LoVo (cell line): ENCODE measurements around the gene TRMT44.

Experiments used
- DNase-seq: peaks from one replicate; pipeline ENCODE4 v3.0.0-alpha.2; 2016; ENCODE audit warnings: low spot score

TRMT44 gene, protein sequence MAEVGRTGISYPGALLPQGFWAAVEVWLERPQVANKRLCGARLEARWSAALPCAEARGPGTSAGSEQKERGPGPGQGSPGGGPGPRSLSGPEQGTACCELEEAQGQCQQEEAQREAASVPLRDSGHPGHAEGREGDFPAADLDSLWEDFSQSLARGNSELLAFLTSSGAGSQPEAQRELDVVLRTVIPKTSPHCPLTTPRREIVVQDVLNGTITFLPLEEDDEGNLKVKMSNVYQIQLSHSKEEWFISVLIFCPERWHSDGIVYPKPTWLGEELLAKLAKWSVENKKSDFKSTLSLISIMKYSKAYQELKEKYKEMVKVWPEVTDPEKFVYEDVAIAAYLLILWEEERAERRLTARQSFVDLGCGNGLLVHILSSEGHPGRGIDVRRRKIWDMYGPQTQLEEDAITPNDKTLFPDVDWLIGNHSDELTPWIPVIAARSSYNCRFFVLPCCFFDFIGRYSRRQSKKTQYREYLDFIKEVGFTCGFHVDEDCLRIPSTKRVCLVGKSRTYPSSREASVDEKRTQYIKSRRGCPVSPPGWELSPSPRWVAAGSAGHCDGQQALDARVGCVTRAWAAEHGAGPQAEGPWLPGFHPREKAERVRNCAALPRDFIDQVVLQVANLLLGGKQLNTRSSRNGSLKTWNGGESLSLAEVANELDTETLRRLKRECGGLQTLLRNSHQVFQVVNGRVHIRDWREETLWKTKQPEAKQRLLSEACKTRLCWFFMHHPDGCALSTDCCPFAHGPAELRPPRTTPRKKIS

DNA sequence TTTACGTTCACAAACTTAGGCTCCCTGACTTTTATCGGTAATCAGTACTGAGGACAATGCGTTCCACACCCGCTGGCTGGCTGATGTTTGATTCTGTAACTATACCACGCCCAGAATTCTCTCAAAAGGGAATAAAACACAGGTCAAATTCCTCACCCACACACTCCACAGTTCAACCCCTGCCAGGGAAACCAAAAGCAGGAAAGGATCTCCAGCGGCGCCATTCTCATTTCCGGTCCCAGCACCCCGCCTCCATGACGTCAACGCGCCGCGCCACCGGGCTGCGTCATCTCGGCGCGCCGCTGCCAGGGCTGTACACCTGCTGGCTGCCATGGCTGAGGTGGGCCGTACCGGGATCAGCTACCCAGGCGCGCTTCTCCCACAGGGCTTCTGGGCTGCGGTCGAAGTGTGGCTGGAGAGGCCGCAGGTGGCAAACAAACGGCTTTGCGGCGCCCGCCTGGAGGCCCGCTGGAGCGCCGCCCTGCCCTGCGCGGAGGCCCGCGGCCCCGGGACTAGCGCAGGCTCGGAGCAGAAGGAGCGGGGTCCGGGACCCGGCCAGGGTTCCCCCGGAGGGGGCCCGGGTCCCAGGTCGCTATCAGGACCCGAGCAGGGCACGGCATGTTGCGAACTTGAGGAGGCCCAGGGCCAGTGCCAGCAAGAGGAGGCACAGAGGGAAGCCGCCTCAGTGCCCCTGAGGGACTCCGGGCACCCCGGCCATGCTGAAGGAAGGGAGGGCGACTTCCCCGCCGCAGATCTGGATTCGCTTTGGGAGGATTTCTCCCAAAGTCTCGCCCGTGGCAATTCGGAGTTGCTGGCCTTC lies at the start of gene TRMT44, which contains the start of gene ACOX3:
TSS of gene TRMT44 (plus strand) at position 286 of the 820 bp plus-strand sequence. CDS start at position 332, 46 bp downstream.
TSS of gene ACOX3 (minus strand) at position 232 of the 820 bp plus-strand sequence. CDS start 24,202 bp downstream, outside the sequence.
- DNase-seq = peak; percentile 89

- no peak for DNase-seq
These were observed 49.5 kb upstream of the TRMT44 start for GRCh38 chr4:8391071-8391470.

- no peak for DNase-seq
These were observed 48.6 kb upstream of the TRMT44 start for GRCh38 chr4:8391972-8392371.

DNA sequence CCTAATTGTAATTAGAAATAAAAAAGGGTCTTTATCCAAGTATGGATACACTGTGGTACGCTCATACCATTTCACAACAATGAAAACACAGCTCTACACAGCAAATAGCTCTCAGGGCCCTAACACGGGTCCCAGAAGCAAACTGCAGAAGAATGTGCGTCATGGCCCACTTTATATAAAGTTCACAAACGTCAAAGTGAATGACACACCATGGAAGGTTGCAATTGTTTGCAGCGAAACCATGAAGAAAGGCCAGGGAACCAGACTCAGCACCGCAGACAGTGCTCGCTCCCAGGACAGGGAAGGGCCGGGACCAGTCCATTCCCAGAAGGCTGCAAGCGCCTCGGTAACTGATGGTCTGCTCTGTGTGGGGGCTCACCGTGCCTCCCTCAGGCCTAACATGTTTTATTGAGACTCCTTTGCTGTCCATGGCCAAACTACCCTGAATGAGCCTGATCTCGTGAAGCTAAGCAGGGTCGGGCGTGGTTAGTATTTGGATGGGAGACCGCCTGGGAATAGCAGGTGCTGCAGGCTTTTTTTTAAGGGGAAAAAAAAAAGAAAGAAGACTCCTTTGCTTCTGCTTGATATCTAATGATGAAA lies 47.9 kb upstream of the TRMT44 start:
- DNase-seq = no peak

DNA sequence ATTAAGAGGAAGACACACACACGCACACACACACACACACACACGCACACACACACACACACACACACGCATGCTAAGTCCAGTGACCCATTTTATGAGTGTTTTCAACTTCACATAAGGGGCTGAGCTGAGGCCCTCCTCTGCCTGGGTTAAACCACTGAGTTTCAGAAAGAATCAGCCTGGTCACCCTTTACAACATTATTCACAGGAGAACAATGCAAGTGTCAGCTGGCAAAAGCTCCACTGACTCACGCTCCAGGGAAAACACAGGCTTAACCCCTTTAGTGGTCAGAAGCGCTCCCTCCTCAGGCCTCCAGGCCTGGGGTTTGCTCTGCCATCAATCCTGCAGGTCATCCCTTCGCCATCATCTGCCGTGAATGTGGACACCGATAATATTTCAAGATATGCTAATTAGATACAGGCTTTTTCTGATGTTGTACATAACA lies 47.0 kb upstream of the TRMT44 start:
- peak; percentile 7 for DNase-seq

GRCh38 chr4:8394061-8394519 lies 46.5 kb upstream of the TRMT44 start:
- no peak for DNase-seq

- DNase-seq = no peak
These were observed 45.8 kb upstream of the TRMT44 start for GRCh38 chr4:8394806-8395205.

- DNase-seq = no peak
These were observed 44.9 kb upstream of the TRMT44 start for GRCh38 chr4:8395504-8396296.

GRCh38 chr4:8396762-8397406 lies 43.7 kb upstream of the TRMT44 start:
- DNase-seq = no peak

- no peak for DNase-seq
These were observed 42.2 kb upstream of the TRMT44 start for GRCh38 chr4:8398347-8398746.

- DNase-seq = no peak
These were observed 41.3 kb upstream of the TRMT44 start for GRCh38 chr4:8399298-8399697.

- DNase-seq = no peak
These were observed 39.8 kb upstream of the TRMT44 start for GRCh38 chr4:8400632-8401325.

DNA sequence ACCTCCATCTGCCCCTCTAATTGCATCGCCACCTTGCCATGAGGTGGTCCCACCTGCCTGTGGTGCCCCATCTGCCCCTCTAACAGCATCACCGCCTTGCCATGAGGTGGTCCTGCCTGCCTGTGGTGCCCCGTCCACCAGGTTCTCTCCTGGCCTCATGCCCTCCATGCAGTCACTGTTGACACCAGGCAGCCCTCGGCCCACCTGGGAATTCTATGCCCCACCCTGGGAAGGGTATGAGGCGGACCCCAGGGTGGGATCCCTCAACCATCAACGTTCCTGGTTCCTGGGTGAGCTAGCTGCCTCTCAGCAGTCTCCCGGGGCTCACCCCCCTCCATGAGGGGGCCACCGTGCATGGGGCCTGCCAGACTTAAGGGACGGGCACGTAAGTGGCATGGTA lies 38.9 kb upstream of the TRMT44 start:
- no peak for DNase-seq

- DNase-seq = no peak
These were observed 38.4 kb upstream of the TRMT44 start for GRCh38 chr4:8402181-8402597.

- no peak for DNase-seq
These were observed 37.9 kb upstream of the TRMT44 start for GRCh38 chr4:8402640-8403039.

DNA sequence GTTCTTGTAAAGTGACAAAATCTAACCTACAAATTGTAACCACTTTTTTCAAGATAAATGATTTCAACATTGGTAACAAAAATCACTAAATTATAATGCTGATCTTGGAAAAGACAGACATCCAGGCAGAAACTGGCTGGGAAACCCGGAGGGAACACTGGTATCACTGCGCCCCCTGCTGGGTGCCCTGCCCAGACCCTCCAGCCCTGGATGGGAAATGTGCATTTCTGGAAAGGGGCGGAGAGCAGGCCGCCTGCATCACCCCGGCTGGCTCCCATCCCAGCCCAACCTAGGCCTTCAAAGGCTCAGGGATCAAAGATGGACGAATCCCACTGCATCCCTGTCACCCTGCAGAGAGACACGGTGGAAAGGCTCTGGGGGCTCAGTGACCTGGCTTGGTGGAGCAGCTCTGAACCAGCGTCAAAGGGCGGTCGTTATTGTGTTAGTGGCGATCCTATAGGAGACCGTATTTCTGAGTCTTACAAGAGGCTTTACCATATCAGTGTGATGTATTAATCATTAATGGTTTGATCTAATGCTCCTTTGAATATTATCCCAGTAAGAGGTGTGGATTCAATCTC lies 37.3 kb upstream of the TRMT44 start:
- peak; percentile 49 for DNase-seq

- no peak for DNase-seq
These were observed 36.6 kb upstream of the TRMT44 start for GRCh38 chr4:8403976-8404375.

- DNase-seq = no peak
These were observed 35.6 kb upstream of the TRMT44 start for GRCh38 chr4:8404791-8405515.

DNA sequence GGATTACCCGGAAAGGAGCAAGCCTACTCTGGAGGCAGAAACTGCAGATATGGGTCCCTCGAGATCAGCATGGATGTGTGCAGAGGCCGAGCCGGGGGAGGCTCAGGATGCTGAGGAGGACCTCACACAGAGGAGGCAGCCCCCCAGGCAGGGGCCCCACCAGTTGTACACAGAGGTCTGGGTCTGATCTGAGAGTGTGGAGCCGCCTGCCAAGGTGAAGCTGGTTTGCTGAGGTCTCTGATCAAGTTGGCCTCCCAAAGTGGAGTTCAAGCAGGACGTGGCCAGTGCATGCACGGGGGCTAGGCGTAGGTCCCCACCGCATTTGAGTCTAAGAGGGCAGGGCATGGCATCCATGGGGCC lies 35.1 kb upstream of the TRMT44 start:
- no peak for DNase-seq
